ENCODE data around the gene METAP1D. TPM values are rescaled to one million over a fixed set of nuclear protein-coding genes. Genes with fewer than 3 reads are reported as not detected.
A peak's percentile ranks its signal among the peaks of the same experiment; 100 is the strongest.

The METAP1D gene
- total RNA-seq = 10 to 100 TPM; 11.6 to 13.6 TPM

DNA sequence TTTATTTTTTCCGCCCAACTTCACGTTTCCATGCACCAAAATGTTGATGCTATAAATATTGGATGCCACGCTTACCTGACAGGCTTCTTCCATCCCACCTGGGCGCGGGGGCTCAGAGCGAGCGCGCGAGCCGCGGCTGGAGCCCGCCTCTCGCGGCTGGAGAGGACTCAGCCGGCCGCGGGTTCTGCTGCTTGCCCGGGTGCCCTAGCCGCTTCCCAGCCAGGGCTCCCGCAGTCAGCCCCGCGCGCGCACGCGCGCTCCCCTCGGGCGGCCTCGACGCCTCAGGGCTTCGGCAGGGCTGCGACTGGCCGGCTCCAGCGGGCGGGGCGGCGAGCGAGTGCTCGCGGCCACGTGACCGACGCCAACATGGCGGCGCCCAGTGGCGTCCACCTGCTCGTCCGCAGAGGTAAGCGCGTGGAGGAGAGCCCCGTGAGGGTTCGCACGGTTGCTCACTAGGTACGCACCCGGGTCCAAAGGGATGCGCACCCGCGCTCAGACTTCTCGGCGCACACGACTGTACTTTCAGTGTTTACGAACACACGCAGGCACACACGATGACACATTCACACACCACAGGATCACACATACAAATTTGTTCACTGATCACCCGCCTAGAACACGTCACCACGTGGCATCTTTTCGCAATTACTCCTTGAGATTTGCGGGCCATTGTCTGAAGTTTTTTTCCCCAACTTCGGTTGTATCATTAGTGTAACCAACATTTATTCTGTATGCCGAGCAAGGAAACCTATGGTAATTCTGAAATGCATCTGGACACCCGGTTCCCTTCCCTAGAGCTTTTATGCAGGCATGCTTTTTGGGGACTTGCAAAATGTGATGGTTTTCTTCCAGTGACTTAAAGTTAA, at the start of gene METAP1D:
TSS of gene METAP1D (plus strand) at position 350 of the 866 bp plus-strand sequence. CDS start at position 367, 17 bp downstream.
- peak; percentile 83 for DNase-seq (ENCODE audit: low spot score)
- no peaks in the 10 kb centered on the region for H3K4me1 ChIP-seq (replicated peaks)

DNA sequence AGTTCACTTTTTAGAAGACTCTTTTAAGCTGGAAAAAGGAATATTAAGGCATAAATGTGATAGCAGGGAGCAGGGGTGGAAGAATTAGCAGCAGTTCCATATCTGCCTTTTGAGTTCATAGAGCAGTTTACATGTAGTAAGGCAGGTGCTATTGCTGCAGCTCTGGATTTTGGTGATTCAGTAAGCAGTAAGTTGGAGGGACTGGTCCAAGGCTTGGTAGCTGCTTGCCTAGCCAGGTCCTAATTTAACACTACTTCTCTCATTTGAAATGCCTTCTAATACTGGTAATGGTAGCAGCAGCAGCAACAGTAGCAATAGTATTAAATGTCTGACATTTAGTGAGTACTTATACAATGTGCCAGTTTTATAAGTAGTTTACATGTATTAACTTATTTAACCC, 47.5 kb upstream of the METAP1D start:
- Histone ChIP-seq H3K4me3 (no peak overlapping the region), H3K27me3 (replicated peaks; ENCODE audit: insufficient read depth) (no peaks in the 10 kb centered on the region), H3K4me1 (replicated peaks) (no peaks in the 10 kb centered on the region), H3K27ac (no peak overlapping the region), H3K36me3 (no peaks in the 10 kb centered on the region), H3K9me3 (no peaks in the 10 kb centered on the region)
- intact Hi-C loops (cut with DNase I) = no loop called here
- no peak for TF ChIP-seq POLR2AphosphoS5 (IDR thresholded peaks at IDR 0.05)
- TF ChIP-seq, protein P1, sequence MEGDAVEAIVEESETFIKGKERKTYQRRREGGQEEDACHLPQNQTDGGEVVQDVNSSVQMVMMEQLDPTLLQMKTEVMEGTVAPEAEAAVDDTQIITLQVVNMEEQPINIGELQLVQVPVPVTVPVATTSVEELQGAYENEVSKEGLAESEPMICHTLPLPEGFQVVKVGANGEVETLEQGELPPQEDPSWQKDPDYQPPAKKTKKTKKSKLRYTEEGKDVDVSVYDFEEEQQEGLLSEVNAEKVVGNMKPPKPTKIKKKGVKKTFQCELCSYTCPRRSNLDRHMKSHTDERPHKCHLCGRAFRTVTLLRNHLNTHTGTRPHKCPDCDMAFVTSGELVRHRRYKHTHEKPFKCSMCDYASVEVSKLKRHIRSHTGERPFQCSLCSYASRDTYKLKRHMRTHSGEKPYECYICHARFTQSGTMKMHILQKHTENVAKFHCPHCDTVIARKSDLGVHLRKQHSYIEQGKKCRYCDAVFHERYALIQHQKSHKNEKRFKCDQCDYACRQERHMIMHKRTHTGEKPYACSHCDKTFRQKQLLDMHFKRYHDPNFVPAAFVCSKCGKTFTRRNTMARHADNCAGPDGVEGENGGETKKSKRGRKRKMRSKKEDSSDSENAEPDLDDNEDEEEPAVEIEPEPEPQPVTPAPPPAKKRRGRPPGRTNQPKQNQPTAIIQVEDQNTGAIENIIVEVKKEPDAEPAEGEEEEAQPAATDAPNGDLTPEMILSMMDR (IDR thresholded peaks at IDR 0.05) = no peak
- TF ChIP-seq POLR2A (IDR thresholded peaks at IDR 0.05) = no peak
- DNase-seq (ENCODE audit: low spot score) = no peak

More for the DNA sequence above, at the start of gene METAP1D:
- intact Hi-C loops (cut with DNase I) = loop anchor here (5.0 kb wide), 1 partner anchor 87 kb away; the partner anchor contains the start of gene DLX1
- peak within 1 kb of the TSS in 1 of 2 donors; percentile 33 for H3K27ac ChIP-seq
- no peaks in the 10 kb centered on the region for H3K9me3 ChIP-seq
- TF ChIP-seq POLR2A (IDR thresholded peaks at IDR 0.05) = peak; percentile 35
- TF ChIP-seq, protein P1 (IDR thresholded peaks at IDR 0.05) = peak in 1 of 4 experiments; percentile 25
- TF ChIP-seq POLR2AphosphoS5 (IDR thresholded peaks at IDR 0.05) = peak; percentile 74
- H3K27me3 ChIP-seq (replicated peaks; ENCODE audit: insufficient read depth) = no peaks in the 10 kb centered on the region
- H3K4me3 ChIP-seq = peak within 1 kb of the TSS; percentile 51 to 72
- under 1% methylated on average over 46 of the region's 73 CpGs for WGBS
- no peaks in the 10 kb centered on the region for H3K36me3 ChIP-seq

DNA sequence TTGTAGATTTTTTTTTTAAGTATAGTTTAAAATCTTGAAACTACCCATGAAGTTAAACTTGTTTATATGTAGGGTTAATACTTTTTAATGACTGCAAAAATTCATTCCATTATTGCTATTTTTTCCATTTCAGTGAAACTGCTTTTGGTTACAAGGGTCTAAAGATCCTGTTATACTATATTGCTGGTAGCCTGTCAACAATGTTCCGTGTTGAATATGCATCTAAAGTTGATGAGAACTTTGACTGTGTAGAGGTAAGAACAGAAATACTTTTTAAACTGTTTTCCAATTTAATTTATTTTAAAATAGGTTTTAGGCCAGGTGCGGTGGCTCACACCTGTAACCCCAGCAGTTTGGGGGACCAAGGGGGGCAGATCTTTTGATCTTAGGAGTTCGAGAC, 47.0 kb upstream of the METAP1D start:
- no peaks in the 10 kb centered on the region for H3K36me3 ChIP-seq
- no peak for DNase-seq (ENCODE audit: low spot score)
- H3K9me3 ChIP-seq = no peaks in the 10 kb centered on the region
- H3K27me3 ChIP-seq (replicated peaks; ENCODE audit: insufficient read depth) = no peaks in the 10 kb centered on the region
- no peak overlapping the region for H3K4me3 ChIP-seq
- no peaks in the 10 kb centered on the region for H3K4me1 ChIP-seq (replicated peaks)
- WGBS = 92% methylated on average over 3 of the region's 3 CpGs
- TF ChIP-seq, protein P1 (IDR thresholded peaks at IDR 0.05) = no peak
- no peak for TF ChIP-seq POLR2A (IDR thresholded peaks at IDR 0.05)
- TF ChIP-seq POLR2AphosphoS5 (IDR thresholded peaks at IDR 0.05) = no peak
- no peak overlapping the region for H3K27ac ChIP-seq
- intact Hi-C loops (cut with DNase I) = no loop called here

DNA sequence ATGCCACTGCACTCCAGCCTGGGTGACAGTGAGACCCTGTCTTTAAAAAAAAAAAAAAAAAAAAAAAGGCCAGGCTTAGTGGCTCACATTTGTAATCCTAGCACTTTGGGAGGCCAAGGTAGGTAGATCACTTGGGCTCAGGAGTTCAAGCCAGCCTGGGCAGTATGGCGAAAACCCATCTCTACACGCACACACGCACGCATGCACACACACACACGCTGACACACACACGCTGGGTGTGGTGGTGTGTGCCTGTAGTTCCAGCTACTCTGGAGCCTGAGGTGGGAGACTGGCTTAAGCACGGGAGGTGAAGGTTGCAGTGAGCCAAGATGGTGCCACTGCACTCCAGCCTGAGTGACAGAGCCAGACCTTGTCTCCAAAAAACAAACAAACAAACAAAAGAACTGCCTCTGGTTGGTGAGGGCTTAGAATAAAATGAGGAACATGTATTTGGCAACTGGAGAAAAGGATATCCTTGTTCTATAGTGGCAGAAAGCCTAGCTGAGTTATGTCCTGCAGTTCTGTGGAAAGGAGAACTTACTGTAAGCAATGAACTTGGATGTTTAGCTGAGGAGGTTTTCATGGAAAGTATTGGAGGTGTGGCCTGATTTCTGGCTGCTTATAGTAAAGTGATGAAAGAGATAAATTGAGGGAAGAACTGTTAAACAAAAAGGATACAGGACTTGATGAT, 43.5 kb upstream of the METAP1D start:
- H3K36me3 ChIP-seq = no peaks in the 10 kb centered on the region
- no peaks in the 10 kb centered on the region for H3K27me3 ChIP-seq (replicated peaks; ENCODE audit: insufficient read depth)
- no peak for DNase-seq (ENCODE audit: low spot score)
- 97% methylated on average over 7 of the region's 7 CpGs for WGBS
- no peak overlapping the region for H3K27ac ChIP-seq
- no peak overlapping the region for H3K4me3 ChIP-seq
- intact Hi-C loops (cut with DNase I) = no loop called here
- TF ChIP-seq, protein P1 (IDR thresholded peaks at IDR 0.05) = no peak
- TF ChIP-seq POLR2AphosphoS5 (IDR thresholded peaks at IDR 0.05) (no peak), POLR2A (IDR thresholded peaks at IDR 0.05) (no peak)
- H3K4me1 ChIP-seq (replicated peaks) = no peaks in the 10 kb centered on the region
- H3K9me3 ChIP-seq = no peaks in the 10 kb centered on the region

Measured in prostate gland (tissue), 2 donors.